Germinal center (tissue), 1 donor: Measurements from ENCODE around the gene EXD3.
"Not testable (repeated sequence)": the region's sequence is repeated elsewhere in the genome, so short reads cannot be mapped to it uniquely, and the experiment has no call there.

Source experiments
- DNase-seq: peaks from one replicate; pipeline ENCODE4 v3.0.0; 2012; ENCODE audit warnings: mixed read lengths, low spot score

Gene EXD3

GRCh38 chr9:137393176-137394150, 29.5 kb downstream of the EXD3 start:
- DNase-seq: no peak

- DNase-seq: no peak
These were observed 30.5 kb downstream of the EXD3 start for GRCh38 chr9:137392232-137393007.

- no peak for DNase-seq
These were observed 31.6 kb downstream of the EXD3 start for GRCh38 chr9:137391411-137391754.

GRCh38 chr9:137390553-137391410, 32.2 kb downstream of the EXD3 start:
- DNase-seq: no peak

- no peak for DNase-seq
These were observed 33.6 kb downstream of the EXD3 start for GRCh38 chr9:137389428-137389746.

- no peak for DNase-seq
These were observed 34.2 kb downstream of the EXD3 start for GRCh38 chr9:137388589-137389427.

- DNase-seq: no peak
These were observed 34.9 kb downstream of the EXD3 start for GRCh38 chr9:137387891-137388560.

GRCh38 chr9:137387114-137387890, 35.7 kb downstream of the EXD3 start:
- DNase-seq: no peak

GRCh38 chr9:137386507-137387113, 36.4 kb downstream of the EXD3 start:
- not testable (repeated sequence) for DNase-seq

- no peak for DNase-seq
These were observed 37.8 kb downstream of the EXD3 start for GRCh38 chr9:137385061-137385655.

GRCh38 chr9:137383784-137384756, 38.9 kb downstream of the EXD3 start:
- no peak for DNase-seq

- DNase-seq: no peak
These were observed 39.7 kb downstream of the EXD3 start for GRCh38 chr9:137383081-137383783.

GRCh38 chr9:137382444-137383080, 40.4 kb downstream of the EXD3 start:
- DNase-seq: no peak

- DNase-seq: no peak
These were observed 41.2 kb downstream of the EXD3 start for GRCh38 chr9:137381501-137382443.

- no peak for DNase-seq
These were observed 42.4 kb downstream of the EXD3 start for GRCh38 chr9:137380606-137381005.

- DNase-seq: no peak
These were observed 42.8 kb downstream of the EXD3 start for GRCh38 chr9:137380171-137380570.
